H9 (cell line): ENCODE measurements around the gene ASXL1. TPM values are rescaled to one million over a fixed set of nuclear protein-coding genes. Genes with fewer than 3 reads are reported as not detected.

ENCODE experiments used
- DNase-seq: peaks from one replicate; pipeline ENCODE4 v3.0.0-alpha.2; 2017
- H2AFZ ChIP-seq: one replicate; pipeline ENCODE4 v1.6.1; 2013; ENCODE audit warnings: mild to moderate bottlenecking, low read length, control low read depth, moderate library complexity
- H2AK5ac ChIP-seq: 2 replicates; pipeline ENCODE4 v1.6.1; 2013; ENCODE audit warnings: low read length, control low read depth, mixed read lengths; ENCODE audit not compliant: insufficient read length
- H2BK120ac ChIP-seq: one replicate; pipeline ENCODE4 v1.6.1; 2013; ENCODE audit warnings: low read depth, mild to moderate bottlenecking, low read length, control low read depth, inconsistent platforms; ENCODE audit not compliant: poor library complexity, severe bottlenecking
- H2BK12ac ChIP-seq: 2 replicates; pipeline ENCODE4 v1.6.1; 2013; ENCODE audit warnings: low read length, control low read depth, mixed read lengths, low read depth; ENCODE audit not compliant: insufficient read length
- H2BK15ac ChIP-seq: 2 replicates; pipeline ENCODE4 v1.6.1; 2013; ENCODE audit warnings: low read depth, low read length, control low read depth
- H2BK20ac ChIP-seq: one replicate; pipeline ENCODE4 v1.6.1; 2013; ENCODE audit warnings: low read depth, mild to moderate bottlenecking, low read length, control low read depth, inconsistent platforms; ENCODE audit not compliant: poor library complexity, severe bottlenecking
- H2BK5ac ChIP-seq: 2 replicates; pipeline ENCODE4 v1.6.1; 2013; ENCODE audit warnings: low read length, control low read depth, mixed read lengths; ENCODE audit not compliant: insufficient read length
- H3K14ac ChIP-seq: 2 replicates; pipeline ENCODE4 v1.6.1; 2013; ENCODE audit warnings: low read length, control low read depth; ENCODE audit not compliant: insufficient read depth
- H3K18ac ChIP-seq: 2 replicates; pipeline ENCODE4 v1.6.1; 2013; ENCODE audit warnings: low read depth, mild to moderate bottlenecking, mixed read lengths, low read length, control low read depth; ENCODE audit not compliant: insufficient read length
- H3K23ac ChIP-seq: 2 replicates; pipeline ENCODE4 v1.6.1; 2013; ENCODE audit warnings: low read length, control low read depth, mixed read lengths, low read depth; ENCODE audit not compliant: insufficient read length
- H3K23me2 ChIP-seq: 2 replicates; pipeline ENCODE4 v1.6.1; 2013; ENCODE audit warnings: low read depth, mild to moderate bottlenecking, mixed read lengths, low read length, control low read depth; ENCODE audit not compliant: insufficient read length, poor library complexity, severe bottlenecking
- H3K27ac ChIP-seq: 2 replicates; pipeline ENCODE4 v1.5.1; 2013; ENCODE audit warnings: low read length, control low read depth, mixed read lengths, low read depth; ENCODE audit not compliant: insufficient read length
- H3K27me3 ChIP-seq: 2 replicates; pipeline ENCODE4 v1.6.1; 2013; ENCODE audit warnings: low read length, control low read depth, inconsistent platforms; ENCODE audit not compliant: insufficient read depth
- H3K4ac ChIP-seq: 2 replicates; pipeline ENCODE4 v1.6.1; 2013; ENCODE audit warnings: low read depth, mild to moderate bottlenecking, control low read depth, inconsistent platforms, low read length, moderate library complexity
- H3K4me1 ChIP-seq: 2 replicates; pipeline ENCODE4 v1.6.1; 2013; ENCODE audit warnings: low read length, control low read depth, inconsistent platforms; ENCODE audit not compliant: insufficient read depth
- H3K4me2 ChIP-seq: 2 replicates; pipeline ENCODE4 v1.6.1; 2013; ENCODE audit warnings: low read length, control low read depth, mixed read lengths; ENCODE audit not compliant: insufficient read length, insufficient read depth
- H3K56ac ChIP-seq: 2 replicates; pipeline ENCODE4 v1.6.1; 2013; ENCODE audit warnings: low read depth, mild to moderate bottlenecking, mixed read lengths, low read length, control low read depth; ENCODE audit not compliant: insufficient read length
- H3K79me1 ChIP-seq: 2 replicates; pipeline ENCODE4 v1.6.1; 2013; ENCODE audit warnings: low read depth, mild to moderate bottlenecking, moderate library complexity, low read length, control low read depth, inconsistent platforms; ENCODE audit not compliant: insufficient read depth, poor library complexity, severe bottlenecking
- H3K79me2 ChIP-seq: 2 replicates; pipeline ENCODE4 v1.6.1; 2013; ENCODE audit warnings: low read length, control low read depth, inconsistent platforms; ENCODE audit not compliant: insufficient read depth
- H3K9ac ChIP-seq: 2 replicates; pipeline ENCODE4 v1.6.1; 2013; ENCODE audit warnings: low read length, control low read depth, mixed read lengths; ENCODE audit not compliant: insufficient read length; ENCODE audit errors: extremely low read depth
- H3K9me3 ChIP-seq: one replicate; pipeline ENCODE4 v1.6.1; 2013; ENCODE audit warnings: low read depth, low read length, inconsistent platforms; ENCODE audit not compliant: control insufficient read depth
- H3T11ph ChIP-seq: one replicate; pipeline ENCODE4 v1.6.1; 2013; ENCODE audit warnings: mild to moderate bottlenecking, low read length, control low read depth, inconsistent platforms
- H4K20me1 ChIP-seq: one replicate; pipeline ENCODE4 v1.6.1; 2013; ENCODE audit not compliant: control insufficient read depth, insufficient read length, insufficient read depth
- H4K5ac ChIP-seq: 2 replicates; pipeline ENCODE4 v1.6.1; 2013; ENCODE audit warnings: low read depth, mild to moderate bottlenecking, mixed read lengths, low read length, control low read depth; ENCODE audit not compliant: insufficient read length
- H4K8ac ChIP-seq: replicated peaks from 2 replicates; pipeline ENCODE4 v1.6.1; 2013; ENCODE audit warnings: low read length, control low read depth, mixed read lengths, low read depth; ENCODE audit not compliant: insufficient read length
- H4K91ac ChIP-seq: 2 replicates; pipeline ENCODE4 v1.6.1; 2013; ENCODE audit warnings: low read depth, mild to moderate bottlenecking, moderate library complexity, mixed read lengths, low read length, control low read depth; ENCODE audit not compliant: insufficient read length
- H3K27ac Mint-ChIP-seq, 3 experiments: 2 replicates in 2 of 3; 3 replicates in 1 of 3; pipeline ENCODE4 v1.8.0; 2020 to 2021; ENCODE audit warnings: mixed read lengths in 3 of 3, mild to moderate bottlenecking in 1 of 3, moderate library complexity in 1 of 3
- H3K27me3 Mint-ChIP-seq: 2 replicates; pipeline ENCODE4 v1.8.0; 2021; ENCODE audit warnings: low read depth, mild to moderate bottlenecking, moderate library complexity, mixed read lengths
- H3K36me3 Mint-ChIP-seq, 3 experiments: 2 replicates in 2 of 3; 3 replicates in 1 of 3; pipeline ENCODE4 v1.8.0; 2020 to 2021; ENCODE audit warnings: low read depth in 3 of 3, mixed read lengths in 3 of 3; ENCODE audit not compliant: insufficient read depth in 1 of 3
- H3K4me1 Mint-ChIP-seq, 2 experiments: 2 replicates each; pipeline ENCODE4 v1.8.0; 2020; ENCODE audit warnings: mixed read lengths in 2 of 2
- H3K4me3 Mint-ChIP-seq, 2 experiments: 2 replicates in 1 of 2; 3 replicates in 1 of 2; pipeline ENCODE4 v1.8.0; 2020 to 2021; ENCODE audit warnings: mild to moderate bottlenecking in 2 of 2, mixed read lengths in 2 of 2, moderate library complexity in 1 of 2
- H3K9me3 Mint-ChIP-seq, 2 experiments: 2 replicates in 1 of 2; 3 replicates in 1 of 2; pipeline ENCODE4 v1.8.0; 2020; ENCODE audit warnings: mild to moderate bottlenecking in 2 of 2, mixed read lengths in 2 of 2, moderate library complexity in 1 of 2
- WGBS: extraction: QIAGEN DNeasy Blood & Tissue Kit; methylation state at CpG from one replicate; pipeline ENCODE4 v1.1.7; 2013; ENCODE audit warnings: missing lambda C conversion rate, low lambda C conversion rate, mixed read lengths; ENCODE audit not compliant: insufficient read length; ENCODE audit errors: extremely low coverage; 5-methylcytosine and 5-hydroxymethylcytosine counted together
- total RNA-seq: library from RNA; stranded (reverse); gene quantifications from 2 replicates; pipeline ENCODE4 v1.2.1, GENCODE V29; 2021
- TF ChIP-seq, protein P1 (sequence below): fragments of 200-600 bp; sonication (generic); conservative IDR thresholded peaks from 3 replicates; pipeline ENCODE4 v1.8.0; 2021; ENCODE audit warnings: antibody characterized with exemption, mild to moderate bottlenecking

ASXL1 gene
- total RNA-seq, 1 experiment from 2014 or later = 39.5 TPM

- Histone ChIP-seq H3K9ac (no peak overlapping the region), H3K4ac (no peak overlapping the region), H4K5ac (no peak overlapping the region), H2AFZ (no peak overlapping the region), H3K23ac (no peak overlapping the region), H3T11ph (no peak overlapping the region), H2BK15ac (no peak overlapping the region), H3K18ac (no peak overlapping the region), H3K79me1 (no peaks in the 10 kb centered on the region), H3K23me2 (no peaks in the 10 kb centered on the region), H3K27me3 (no peaks in the 10 kb centered on the region), H2BK120ac (no peak overlapping the region), H3K14ac (no peak overlapping the region), H4K8ac (no peak overlapping the region), H3K9me3 (no peaks in the 10 kb centered on the region), H2BK20ac (no peak overlapping the region), H2BK5ac (no peak overlapping the region), H3K56ac (no peak overlapping the region), H3K4me2 (no peak overlapping the region), H3K79me2 (no peaks in the 10 kb centered on the region), H4K91ac (no peak overlapping the region), H3K27ac (no peak overlapping the region), H3K4me1 (no peaks in the 10 kb centered on the region), H4K20me1 (no peaks in the 10 kb centered on the region), H2BK12ac (no peak overlapping the region), H2AK5ac (no peak overlapping the region)
- Mint-ChIP-seq H3K4me3 (no peak overlapping the region), H3K27me3 (no peaks in the 10 kb centered on the region), H3K9me3 (no peaks in the 10 kb centered on the region), H3K27ac (peak overlapping the region in 1 of 3 experiments; percentile 76; a peak in 3 of 7 replicates), H3K36me3 (peaks cover under 1 to 42% (median 30%) of the 10 kb centered on the region in 3 experiments; a peak in 6 of 7 replicates), H3K4me1 (no peaks in the 10 kb centered on the region)
- no peak for DNase-seq
- TF ChIP-seq, protein P1, sequence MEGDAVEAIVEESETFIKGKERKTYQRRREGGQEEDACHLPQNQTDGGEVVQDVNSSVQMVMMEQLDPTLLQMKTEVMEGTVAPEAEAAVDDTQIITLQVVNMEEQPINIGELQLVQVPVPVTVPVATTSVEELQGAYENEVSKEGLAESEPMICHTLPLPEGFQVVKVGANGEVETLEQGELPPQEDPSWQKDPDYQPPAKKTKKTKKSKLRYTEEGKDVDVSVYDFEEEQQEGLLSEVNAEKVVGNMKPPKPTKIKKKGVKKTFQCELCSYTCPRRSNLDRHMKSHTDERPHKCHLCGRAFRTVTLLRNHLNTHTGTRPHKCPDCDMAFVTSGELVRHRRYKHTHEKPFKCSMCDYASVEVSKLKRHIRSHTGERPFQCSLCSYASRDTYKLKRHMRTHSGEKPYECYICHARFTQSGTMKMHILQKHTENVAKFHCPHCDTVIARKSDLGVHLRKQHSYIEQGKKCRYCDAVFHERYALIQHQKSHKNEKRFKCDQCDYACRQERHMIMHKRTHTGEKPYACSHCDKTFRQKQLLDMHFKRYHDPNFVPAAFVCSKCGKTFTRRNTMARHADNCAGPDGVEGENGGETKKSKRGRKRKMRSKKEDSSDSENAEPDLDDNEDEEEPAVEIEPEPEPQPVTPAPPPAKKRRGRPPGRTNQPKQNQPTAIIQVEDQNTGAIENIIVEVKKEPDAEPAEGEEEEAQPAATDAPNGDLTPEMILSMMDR = no peak
- no CpG with 5 or more reads among the region's 1 CpG for WGBS
Measured at GRCh38 chr20:32314768-32315167, 43.4 kb upstream of the ASXL1 start.
